Astrocyte (in vitro differentiated cells and primary cell): ENCODE data around the gene SLC7A8.

Experiments used
- EZH2 ChIP-seq: IDR thresholded peaks from 2 replicates; pipeline ENCODE4 v1.6.1; 2012; ENCODE audit warnings: mild to moderate bottlenecking, low read length, inconsistent platforms; ENCODE audit not compliant: insufficient read depth
- TF ChIP-seq, protein P1 (sequence below): IDR thresholded peaks from 2 replicates; pipeline ENCODE4 v1.5.1; 2011; ENCODE audit warnings: low read depth, mild to moderate bottlenecking, inconsistent platforms, low read length, moderate library complexity; ENCODE audit not compliant: insufficient read depth

GRCh38 chr14:23131482-23131881 lies 52.0 kb downstream of the SLC7A8 start:
- TF ChIP-seq, protein P1, sequence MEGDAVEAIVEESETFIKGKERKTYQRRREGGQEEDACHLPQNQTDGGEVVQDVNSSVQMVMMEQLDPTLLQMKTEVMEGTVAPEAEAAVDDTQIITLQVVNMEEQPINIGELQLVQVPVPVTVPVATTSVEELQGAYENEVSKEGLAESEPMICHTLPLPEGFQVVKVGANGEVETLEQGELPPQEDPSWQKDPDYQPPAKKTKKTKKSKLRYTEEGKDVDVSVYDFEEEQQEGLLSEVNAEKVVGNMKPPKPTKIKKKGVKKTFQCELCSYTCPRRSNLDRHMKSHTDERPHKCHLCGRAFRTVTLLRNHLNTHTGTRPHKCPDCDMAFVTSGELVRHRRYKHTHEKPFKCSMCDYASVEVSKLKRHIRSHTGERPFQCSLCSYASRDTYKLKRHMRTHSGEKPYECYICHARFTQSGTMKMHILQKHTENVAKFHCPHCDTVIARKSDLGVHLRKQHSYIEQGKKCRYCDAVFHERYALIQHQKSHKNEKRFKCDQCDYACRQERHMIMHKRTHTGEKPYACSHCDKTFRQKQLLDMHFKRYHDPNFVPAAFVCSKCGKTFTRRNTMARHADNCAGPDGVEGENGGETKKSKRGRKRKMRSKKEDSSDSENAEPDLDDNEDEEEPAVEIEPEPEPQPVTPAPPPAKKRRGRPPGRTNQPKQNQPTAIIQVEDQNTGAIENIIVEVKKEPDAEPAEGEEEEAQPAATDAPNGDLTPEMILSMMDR, result no peak
- TF ChIP-seq EZH2, result no peak
